Mucosa of descending colon (tissue), 3 donors: ENCODE data around the gene DCC. TPM values are rescaled to one million over a fixed set of nuclear protein-coding genes. Genes with fewer than 3 reads are reported as not detected.

Experiments
- ATAC-seq: fragments of 200-7000 bp; cut with Tn5 transposase; one replicate; pipeline ENCODE4 v1.9.1; 2020; ENCODE audit warnings: mild to moderate bottlenecking, moderate library complexity
- DNase-seq, 3 donors: peaks; one replicate each; pipeline ENCODE4 v3.0.0-alpha.2; 2020
- H3K36me3 ChIP-seq: fragments of 200-600 bp; one replicate; pipeline ENCODE4 v1.8.0; 2021; ENCODE audit warnings: low read depth, mild to moderate bottlenecking
- H3K4me1 ChIP-seq: fragments of 200-600 bp; one replicate; pipeline ENCODE4 v1.8.0; 2021; ENCODE audit warnings: low read depth, mild to moderate bottlenecking
- H3K4me3 ChIP-seq: fragments of 200-600 bp; one replicate; pipeline ENCODE4 v1.8.0; 2021; ENCODE audit warnings: mild to moderate bottlenecking
- H3K9me3 ChIP-seq: fragments of 200-600 bp; one replicate; pipeline ENCODE4 v1.8.0; 2021; ENCODE audit warnings: mild to moderate bottlenecking
- intact Hi-C, 2 donors: fragments of 100-400 bp; cut with DNase I in 1 of 2; cut with micrococcal nuclease in 1 of 2; formaldehyde crosslinking; loops; one replicate each; pipeline versions ENCODE4 v1.11.0 to v1.11.1; 2022; cut with DNase I, micrococcal nuclease
- total RNA-seq, 3 donors: library from RNA; stranded (reverse); fragmentation: NEBNext Ultra II Directional in 2 of 3; extraction: Animal tissue kit (Norgen Biotek cat#: 25700) in 2 of 3; gene quantifications; one replicate each; pipeline versions ENCODE4 v1.2.1 to v1.2.4, GENCODE V29; 2021 to 2023
- TF ChIP-seq, protein P1 (sequence below): fragments of 200-600 bp; IDR thresholded peaks from one replicate; pipeline ENCODE4 v1.8.0; 2022; ENCODE audit warnings: antibody characterized with exemption, mild to moderate bottlenecking
- donor health status: DM: no; HTN: no; CAD: no; lungs with moderate emphysema.
- donor health status: DM: no; HTN: no; CAD: no.
- donor health status: DM: no; HTN: yes; CAD: no.

The DCC gene
- total RNA-seq, 3 donors from 2014 or later = 0.26 to 1.3 (median 0.34) TPM

DNA sequence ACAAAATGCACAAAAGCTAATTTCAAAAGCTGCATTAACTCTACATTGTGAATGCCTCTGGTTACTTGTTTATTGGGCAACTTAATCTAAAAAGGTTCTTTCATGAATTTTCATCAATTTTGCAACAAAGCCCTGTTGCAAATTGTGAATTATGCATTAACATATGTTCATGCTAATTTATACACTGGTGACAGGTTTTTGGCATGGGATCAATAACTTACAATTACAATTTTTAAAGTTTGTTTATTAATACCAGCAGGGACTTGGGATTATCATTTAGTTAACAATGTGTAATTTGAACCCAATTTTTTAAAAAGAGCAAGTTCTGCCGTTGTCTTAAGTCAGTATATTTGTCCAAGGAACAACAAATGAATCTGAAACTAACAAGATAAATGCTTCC lies 183.6 kb downstream of the DCC start:
- ATAC-seq (no peak), DNase-seq (no peak)
- Histone ChIP-seq H3K4me3 (no peak overlapping the region), H3K4me1 (no peaks in the 10 kb centered on the region), H3K9me3 (no peaks in the 10 kb centered on the region), H3K36me3 (no peaks in the 10 kb centered on the region)
- TF ChIP-seq, protein P1, sequence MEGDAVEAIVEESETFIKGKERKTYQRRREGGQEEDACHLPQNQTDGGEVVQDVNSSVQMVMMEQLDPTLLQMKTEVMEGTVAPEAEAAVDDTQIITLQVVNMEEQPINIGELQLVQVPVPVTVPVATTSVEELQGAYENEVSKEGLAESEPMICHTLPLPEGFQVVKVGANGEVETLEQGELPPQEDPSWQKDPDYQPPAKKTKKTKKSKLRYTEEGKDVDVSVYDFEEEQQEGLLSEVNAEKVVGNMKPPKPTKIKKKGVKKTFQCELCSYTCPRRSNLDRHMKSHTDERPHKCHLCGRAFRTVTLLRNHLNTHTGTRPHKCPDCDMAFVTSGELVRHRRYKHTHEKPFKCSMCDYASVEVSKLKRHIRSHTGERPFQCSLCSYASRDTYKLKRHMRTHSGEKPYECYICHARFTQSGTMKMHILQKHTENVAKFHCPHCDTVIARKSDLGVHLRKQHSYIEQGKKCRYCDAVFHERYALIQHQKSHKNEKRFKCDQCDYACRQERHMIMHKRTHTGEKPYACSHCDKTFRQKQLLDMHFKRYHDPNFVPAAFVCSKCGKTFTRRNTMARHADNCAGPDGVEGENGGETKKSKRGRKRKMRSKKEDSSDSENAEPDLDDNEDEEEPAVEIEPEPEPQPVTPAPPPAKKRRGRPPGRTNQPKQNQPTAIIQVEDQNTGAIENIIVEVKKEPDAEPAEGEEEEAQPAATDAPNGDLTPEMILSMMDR = no peak
- intact Hi-C loops = no loop called here

DNA sequence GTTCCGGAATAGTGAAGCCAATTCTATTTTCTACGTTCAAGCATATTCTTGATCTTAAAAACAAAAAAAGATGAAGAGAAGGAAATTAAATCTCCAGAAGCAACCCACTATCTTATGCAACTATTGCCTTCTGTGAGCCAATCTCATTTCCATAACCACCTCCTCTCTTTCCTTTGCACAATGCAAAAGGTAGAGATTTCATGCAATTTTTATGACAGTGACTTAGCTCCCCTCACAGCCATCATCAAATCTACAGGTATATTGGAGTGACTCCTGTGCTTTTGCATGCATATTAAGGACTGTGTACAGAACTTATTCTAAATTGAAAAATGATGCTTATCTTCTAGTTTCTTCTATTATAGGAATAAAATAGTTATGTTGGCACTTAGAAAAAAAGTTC lies 191.8 kb downstream of the DCC start:
- Histone ChIP-seq H3K36me3 (no peaks in the 10 kb centered on the region), H3K4me3 (no peak overlapping the region), H3K4me1 (no peaks in the 10 kb centered on the region), H3K9me3 (no peaks in the 10 kb centered on the region)
- DNase-seq (no peak), ATAC-seq (no peak)
- intact Hi-C loops = no loop called here
- TF ChIP-seq, protein P1 = no peak

DNA sequence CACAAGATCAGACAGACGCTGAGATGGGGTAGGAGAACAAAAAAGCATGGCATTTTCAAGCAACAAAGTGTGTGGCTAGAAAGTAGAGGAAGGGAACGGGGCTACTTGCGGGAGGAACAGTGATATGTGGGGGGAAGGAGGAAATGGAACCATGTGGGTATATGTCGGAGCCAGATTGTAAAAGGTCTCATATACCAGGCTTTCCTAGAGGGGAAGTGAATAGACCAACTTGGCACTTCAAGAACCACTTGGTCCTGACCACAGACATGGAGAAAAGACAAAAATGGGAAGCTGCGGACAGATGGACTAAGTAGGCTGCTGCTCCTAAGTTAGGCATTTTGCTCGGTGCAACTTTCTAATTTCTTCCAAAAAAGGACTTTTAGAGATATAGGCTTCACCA lies 196.0 kb downstream of the DCC start:
- H3K4me3 ChIP-seq = no peak overlapping the region
- TF ChIP-seq, protein P1 = no peak
- no peaks in the 10 kb centered on the region for H3K9me3 ChIP-seq
- H3K4me1 ChIP-seq = no peaks in the 10 kb centered on the region
- intact Hi-C loops = no loop called here
- ATAC-seq (no peak), DNase-seq (no peak)
- H3K36me3 ChIP-seq = no peaks in the 10 kb centered on the region

DNA sequence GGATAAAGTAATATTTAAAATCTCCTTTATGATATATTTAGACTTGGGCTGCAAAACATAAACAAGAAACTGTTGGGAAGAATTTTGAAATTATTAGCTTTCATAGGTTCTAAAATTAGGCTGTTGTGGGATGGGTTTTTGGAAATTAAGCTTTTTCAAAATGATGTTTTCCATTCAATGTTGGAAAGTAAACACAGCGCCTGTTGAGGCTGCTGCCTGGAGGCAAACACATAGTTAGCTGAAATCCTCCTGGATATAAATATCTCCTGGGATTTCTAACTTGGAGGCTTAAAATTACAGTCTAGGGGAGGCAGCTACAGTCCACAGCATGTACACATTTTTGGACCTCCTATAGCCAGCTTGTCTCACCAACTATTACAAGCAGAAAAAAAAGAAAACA lies 197.3 kb downstream of the DCC start:
- Histone ChIP-seq H3K9me3 (no peaks in the 10 kb centered on the region), H3K4me3 (no peak overlapping the region), H3K36me3 (no peaks in the 10 kb centered on the region), H3K4me1 (no peaks in the 10 kb centered on the region)
- no peak for DNase-seq
- no peak for ATAC-seq
- intact Hi-C loops = no loop called here
- TF ChIP-seq, protein P1 = no peak

DNA sequence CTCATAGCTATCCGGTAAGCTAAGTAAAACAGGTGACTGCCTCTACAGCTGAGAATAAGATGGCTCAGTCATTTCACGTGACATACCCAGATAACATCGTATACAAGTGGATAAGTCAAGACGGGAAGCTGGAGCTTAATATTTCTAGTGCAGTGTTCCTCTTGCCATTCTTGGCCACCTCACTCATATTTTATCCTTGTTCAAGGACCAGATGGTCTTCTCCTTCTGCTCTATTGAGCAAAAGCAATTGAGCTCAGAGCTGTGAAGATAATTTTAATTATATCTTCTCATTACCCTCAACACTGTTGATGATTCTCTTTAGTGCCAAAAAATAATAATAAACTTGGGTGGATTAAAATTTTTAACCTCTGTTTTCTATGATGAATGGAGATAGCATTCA lies 201.1 kb downstream of the DCC start:
- TF ChIP-seq, protein P1 = no peak
- no peak for ATAC-seq

DNA sequence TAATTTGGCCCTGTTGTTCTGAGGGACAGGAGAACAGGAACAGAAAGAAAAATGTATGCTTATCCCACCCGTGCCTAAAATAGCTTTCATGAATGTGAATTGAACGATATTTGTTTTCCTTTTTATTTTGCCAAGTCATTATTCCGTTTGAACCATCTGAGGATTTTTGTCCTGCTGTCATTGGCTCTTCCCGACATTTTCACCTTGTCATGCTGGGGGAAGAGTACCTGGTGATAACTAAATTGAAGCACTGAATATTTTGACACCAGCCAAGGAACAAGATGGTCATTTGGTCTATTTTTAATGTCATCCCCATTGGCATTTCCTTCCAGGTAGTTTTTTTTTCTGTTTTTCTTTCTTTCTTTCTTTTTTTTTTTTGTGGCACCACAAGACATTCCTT lies 204.1 kb downstream of the DCC start:
- TF ChIP-seq, protein P1 = no peak
- H3K4me1 ChIP-seq = no peaks in the 10 kb centered on the region
- ATAC-seq (no peak), DNase-seq (no peak)
- H3K36me3 ChIP-seq = no peaks in the 10 kb centered on the region
- H3K9me3 ChIP-seq = no peaks in the 10 kb centered on the region
- no peak overlapping the region for H3K4me3 ChIP-seq
- intact Hi-C loops = no loop called here

More for the DNA sequence above, 201.1 kb downstream of the DCC start:
- Histone ChIP-seq H3K4me1 (no peaks in the 10 kb centered on the region), H3K9me3 (no peaks in the 10 kb centered on the region), H3K4me3 (no peak overlapping the region), H3K36me3 (no peaks in the 10 kb centered on the region)
- intact Hi-C loops = no loop called here
- no peak for DNase-seq
